ENCODE measurements around the gene CCL4. TPM values are rescaled to one million over a fixed set of nuclear protein-coding genes. Genes with fewer than 3 reads are reported as not detected.

The CCL4 gene
- total RNA-seq, 2 experiments from 2014 or later = 0.09 TPM; not detected in 1

DNA sequence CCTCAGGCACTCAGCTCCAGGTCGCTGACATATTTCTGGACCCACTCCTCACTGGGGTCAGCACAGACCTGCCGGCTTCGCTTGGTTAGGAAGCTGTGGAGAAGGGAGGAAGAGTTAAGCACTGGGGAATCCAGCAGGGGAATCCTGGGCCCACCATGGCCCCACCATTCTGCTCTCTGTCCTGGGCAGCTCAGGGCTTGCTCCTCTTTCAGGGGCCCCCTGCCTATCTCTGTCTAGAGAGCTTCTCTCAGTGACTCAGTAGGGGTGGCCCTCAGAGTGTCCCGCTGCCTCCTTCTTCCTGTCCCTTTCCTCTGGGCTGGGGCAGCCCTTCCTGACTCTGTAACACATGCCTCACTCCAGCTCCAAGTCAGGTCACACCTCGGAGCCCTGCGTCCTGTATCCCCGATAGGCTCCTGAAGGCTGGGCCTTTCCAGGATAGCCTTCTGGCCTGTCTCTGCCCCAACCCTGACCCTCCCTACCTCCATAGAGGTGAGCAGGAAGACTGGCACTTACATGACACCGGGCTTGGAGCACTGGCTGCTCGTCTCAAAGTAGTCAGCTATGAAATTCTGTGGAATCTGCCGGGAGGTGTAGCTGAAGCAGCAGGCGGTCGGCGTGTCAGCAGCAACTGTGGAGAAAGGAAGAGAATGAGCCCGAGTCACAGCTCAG, 14.8 kb upstream of the CCL4 start:
- POLR2A ChIA-PET = no interaction called here
- no peak overlapping the region for H3K4me2 ChIP-seq (ENCODE audit: low read length)

GRCh38 chr17:36089339-36089865, 14.2 kb upstream of the CCL4 start:
- POLR2A ChIA-PET = no interaction called here
- Histone ChIP-seq H4K20me1 (ENCODE audit: insufficient read depth, low read length) (no peaks in the 10 kb centered on the region), H2AFZ (ENCODE audit: low read length) (no peak overlapping the region), H3K4me2 (ENCODE audit: low read length) (peak overlapping the region; percentile 43; the same call in 1 of the 2 replicates), H3K27ac (ENCODE audit: low read depth, low read length, poor library complexity, severe bottlenecking) (no peak overlapping the region), H3K9me3 (ENCODE audit: low read length) (no peaks in the 10 kb centered on the region), H3K79me2 (ENCODE audit: insufficient read depth, low read depth, low read length) (no peaks in the 10 kb centered on the region), H3K9me2 (ENCODE audit: insufficient read depth, low read length) (no peaks in the 10 kb centered on the region), H3K36me3 (ENCODE audit: insufficient read depth, low read length) (no peaks in the 10 kb centered on the region), H3K4me3 (ENCODE audit: low read depth, low read length, poor library complexity, severe bottlenecking) (no peak overlapping the region), H3K4me1 (ENCODE audit: insufficient read depth, low read length, poor library complexity, severe bottlenecking) (peaks cover 16% of the 10 kb centered on the region)
- BruUV-seq (replicated peaks) = no TSS peak
- no peak for DNase-seq (ENCODE audit: low spot score)
- intact Hi-C loops (cut with micrococcal nuclease; ENCODE audit: unreplicated experiment) = no loop called here
- CTCF ChIA-PET (ENCODE audit: unreplicated experiment) = no interaction called here
- TF ChIP-seq EZH2phosphoT487 (IDR thresholded peaks at IDR 0.05; ENCODE audit: borderline replicate concordance, low read depth, low read length) = no peak
- TF ChIP-seq, protein P1, sequence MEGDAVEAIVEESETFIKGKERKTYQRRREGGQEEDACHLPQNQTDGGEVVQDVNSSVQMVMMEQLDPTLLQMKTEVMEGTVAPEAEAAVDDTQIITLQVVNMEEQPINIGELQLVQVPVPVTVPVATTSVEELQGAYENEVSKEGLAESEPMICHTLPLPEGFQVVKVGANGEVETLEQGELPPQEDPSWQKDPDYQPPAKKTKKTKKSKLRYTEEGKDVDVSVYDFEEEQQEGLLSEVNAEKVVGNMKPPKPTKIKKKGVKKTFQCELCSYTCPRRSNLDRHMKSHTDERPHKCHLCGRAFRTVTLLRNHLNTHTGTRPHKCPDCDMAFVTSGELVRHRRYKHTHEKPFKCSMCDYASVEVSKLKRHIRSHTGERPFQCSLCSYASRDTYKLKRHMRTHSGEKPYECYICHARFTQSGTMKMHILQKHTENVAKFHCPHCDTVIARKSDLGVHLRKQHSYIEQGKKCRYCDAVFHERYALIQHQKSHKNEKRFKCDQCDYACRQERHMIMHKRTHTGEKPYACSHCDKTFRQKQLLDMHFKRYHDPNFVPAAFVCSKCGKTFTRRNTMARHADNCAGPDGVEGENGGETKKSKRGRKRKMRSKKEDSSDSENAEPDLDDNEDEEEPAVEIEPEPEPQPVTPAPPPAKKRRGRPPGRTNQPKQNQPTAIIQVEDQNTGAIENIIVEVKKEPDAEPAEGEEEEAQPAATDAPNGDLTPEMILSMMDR (conservative IDR thresholded peaks at IDR 0.05; ENCODE audit: low read length) = no peak

More for the DNA sequence above, 14.8 kb upstream of the CCL4 start:
- H3K36me3 ChIP-seq (ENCODE audit: insufficient read depth, low read length) = no peaks in the 10 kb centered on the region
- peaks cover 16% of the 10 kb centered on the region for H3K4me1 ChIP-seq (ENCODE audit: insufficient read depth, low read length, poor library complexity, severe bottlenecking)
- no peak overlapping the region for H3K27ac ChIP-seq (ENCODE audit: low read depth, low read length, poor library complexity, severe bottlenecking)
- H3K4me3 ChIP-seq (ENCODE audit: low read depth, low read length, poor library complexity, severe bottlenecking) = no peak overlapping the region
- no peaks in the 10 kb centered on the region for H3K9me2 ChIP-seq (ENCODE audit: insufficient read depth, low read length)
- H3K79me2 ChIP-seq (ENCODE audit: insufficient read depth, low read depth, low read length) = no peaks in the 10 kb centered on the region
- intact Hi-C loops (cut with micrococcal nuclease; ENCODE audit: unreplicated experiment) = no loop called here
- no peaks in the 10 kb centered on the region for H4K20me1 ChIP-seq (ENCODE audit: insufficient read depth, low read length)
- no peaks in the 10 kb centered on the region for H3K9me3 ChIP-seq (ENCODE audit: low read length)
- no peak overlapping the region for H2AFZ ChIP-seq (ENCODE audit: low read length)
- no peak for TF ChIP-seq EZH2phosphoT487 (IDR thresholded peaks at IDR 0.05; ENCODE audit: borderline replicate concordance, low read depth, low read length)
- TF ChIP-seq, protein P1 (conservative IDR thresholded peaks at IDR 0.05; ENCODE audit: low read length) = no peak
- DNase-seq (ENCODE audit: low spot score) = no peak
- CTCF ChIA-PET (ENCODE audit: unreplicated experiment) = no interaction called here
- BruUV-seq (replicated peaks) = no TSS peak
